Measurements from ENCODE around the gene HOXB6. TPM values are rescaled to one million over a fixed set of nuclear protein-coding genes. Genes with fewer than 3 reads are reported as not detected.

Gene HOXB6
- polyA plus RNA-seq, 2 donors = 0.29 to 0.31 TPM

- WGBS, 2 donors = 45 to 50% methylated on average over 2 of the region's 2 CpGs
Observed at GRCh38 chr17:48567646-48568354, 37.0 kb downstream of the HOXB6 start.

DNA sequence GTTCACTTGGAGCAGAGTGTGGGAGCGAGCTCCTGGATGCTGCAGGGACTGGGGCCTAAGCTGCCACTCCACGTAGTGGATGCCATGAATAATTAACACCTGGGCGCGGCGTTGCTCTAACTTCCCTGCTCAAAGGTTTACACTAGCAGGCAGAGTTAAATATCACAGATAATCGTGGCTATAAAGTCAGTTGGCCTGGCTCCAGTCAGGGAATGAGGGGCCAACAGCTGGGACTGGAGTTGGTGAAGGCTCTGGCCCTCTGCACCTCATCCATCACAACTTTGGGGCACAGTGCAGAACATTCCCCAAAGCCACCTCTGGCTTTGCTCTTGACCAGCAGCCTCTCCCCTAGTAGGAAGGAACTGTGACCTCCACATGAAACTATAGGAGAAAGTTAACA is 37.6 kb downstream of the HOXB6 start:
- H3K4me3 ChIP-seq (ENCODE audit: low read depth in 1 of 2, low read length in 2 of 2) = peak overlapping the region in 1 of 2 donors; percentile 1
- 46 to 50% methylated on average over 6 of the region's 6 CpGs for WGBS, 2 donors
- H3K4me1 ChIP-seq (ENCODE audit: control insufficient read depth in 2 of 2, insufficient read depth in 2 of 2, low read length in 1 of 2) = peaks cover 3 to 7% of the 10 kb centered on the region in 2 donors
- no peaks in the 10 kb centered on the region for H3K27me3 ChIP-seq (ENCODE audit: control insufficient read depth in 1 of 2, insufficient read depth in 2 of 2, low read length in 2 of 2)
- no peaks in the 10 kb centered on the region for H3K9me3 ChIP-seq (ENCODE audit: control insufficient read depth in 2 of 2, insufficient read depth in 1 of 2, low read depth in 1 of 2, low read length in 1 of 2)
- H3K27ac ChIP-seq (ENCODE audit: low read depth in 2 of 2, low read length in 1 of 2) = peak overlapping the region; percentile 76 to 86
- no peaks in the 10 kb centered on the region for H3K36me3 ChIP-seq (ENCODE audit: control insufficient read depth in 2 of 2, insufficient read depth in 2 of 2, low read length in 1 of 2)

More at GRCh38 chr17:48567646-48568354, 37.0 kb downstream of the HOXB6 start:
- H3K4me1 ChIP-seq (ENCODE audit: control insufficient read depth in 2 of 2, insufficient read depth in 2 of 2, low read length in 1 of 2) = peaks cover 2 to 7% of the 10 kb centered on the region in 2 donors
- H3K9me3 ChIP-seq (ENCODE audit: control insufficient read depth in 2 of 2, insufficient read depth in 1 of 2, low read depth in 1 of 2, low read length in 1 of 2) = no peaks in the 10 kb centered on the region
- peak overlapping the region in 1 of 2 donors; percentile 1 for H3K4me3 ChIP-seq (ENCODE audit: low read depth in 1 of 2, low read length in 2 of 2)
- peak overlapping the region; percentile 76 to 86 for H3K27ac ChIP-seq (ENCODE audit: low read depth in 2 of 2, low read length in 1 of 2)
- H3K36me3 ChIP-seq (ENCODE audit: control insufficient read depth in 2 of 2, insufficient read depth in 2 of 2, low read length in 1 of 2) = no peaks in the 10 kb centered on the region
- no peaks in the 10 kb centered on the region for H3K27me3 ChIP-seq (ENCODE audit: control insufficient read depth in 1 of 2, insufficient read depth in 2 of 2, low read length in 2 of 2)

DNA sequence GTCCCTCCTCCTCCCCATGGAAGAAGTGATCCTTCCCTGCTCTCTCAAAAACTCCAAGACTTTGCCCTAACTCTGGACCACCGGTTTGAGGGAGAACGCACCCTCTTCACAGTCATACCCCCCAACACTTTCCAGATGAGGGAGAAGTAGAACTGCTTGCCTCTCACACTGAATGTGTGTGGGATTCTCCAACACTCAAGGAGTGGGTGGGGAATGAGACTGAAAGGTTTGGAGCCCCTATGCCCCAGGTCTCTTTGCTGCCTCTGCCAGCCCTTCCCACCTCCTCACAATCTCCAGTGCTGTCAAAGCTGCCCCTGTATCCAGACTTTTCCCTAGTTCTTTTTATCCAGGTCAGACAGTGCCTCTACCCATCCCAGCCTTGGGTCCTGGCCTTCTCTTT is 38.1 kb downstream of the HOXB6 start:
- Histone ChIP-seq H3K4me1 (ENCODE audit: control insufficient read depth in 2 of 2, insufficient read depth in 2 of 2, low read length in 1 of 2) (peaks cover 5 to 7% of the 10 kb centered on the region in 2 donors), H3K4me3 (ENCODE audit: low read depth in 1 of 2, low read length in 2 of 2) (no peak overlapping the region), H3K9me3 (ENCODE audit: control insufficient read depth in 2 of 2, insufficient read depth in 1 of 2, low read depth in 1 of 2, low read length in 1 of 2) (no peaks in the 10 kb centered on the region), H3K27me3 (ENCODE audit: control insufficient read depth in 1 of 2, insufficient read depth in 2 of 2, low read length in 2 of 2) (no peaks in the 10 kb centered on the region), H3K36me3 (ENCODE audit: control insufficient read depth in 2 of 2, insufficient read depth in 2 of 2, low read length in 1 of 2) (no peaks in the 10 kb centered on the region), H3K27ac (ENCODE audit: low read depth in 2 of 2, low read length in 1 of 2) (peak overlapping the region; percentile 76 to 86)
- WGBS, 2 donors = 48 to 50% methylated on average over 2 of the region's 2 CpGs

- Histone ChIP-seq H3K36me3 (ENCODE audit: control insufficient read depth in 2 of 2, insufficient read depth in 2 of 2, low read length in 1 of 2) (no peaks in the 10 kb centered on the region), H3K4me1 (ENCODE audit: control insufficient read depth in 2 of 2, insufficient read depth in 2 of 2, low read length in 1 of 2) (peaks cover 5 to 7% of the 10 kb centered on the region in 2 donors), H3K27me3 (ENCODE audit: control insufficient read depth in 1 of 2, insufficient read depth in 2 of 2, low read length in 2 of 2) (no peaks in the 10 kb centered on the region), H3K4me3 (ENCODE audit: low read depth in 1 of 2, low read length in 2 of 2) (no peak overlapping the region), H3K9me3 (ENCODE audit: control insufficient read depth in 2 of 2, insufficient read depth in 1 of 2, low read depth in 1 of 2, low read length in 1 of 2) (no peaks in the 10 kb centered on the region), H3K27ac (ENCODE audit: low read depth in 2 of 2, low read length in 1 of 2) (peak overlapping the region in 1 of 2 donors; percentile 24)
- 58 to 71% methylated on average over 4 of the region's 4 CpGs for WGBS, 2 donors
Observed at GRCh38 chr17:48565925-48566710, 38.7 kb downstream of the HOXB6 start.

GRCh38 chr17:48565022-48565554 is 39.7 kb downstream of the HOXB6 start:
- H3K36me3 ChIP-seq (ENCODE audit: control insufficient read depth in 2 of 2, insufficient read depth in 2 of 2, low read length in 1 of 2) = no peaks in the 10 kb centered on the region
- peak overlapping the region; percentile 45 to 54 for H3K4me3 ChIP-seq (ENCODE audit: low read depth in 1 of 2, low read length in 2 of 2)
- 57 to 58% methylated on average over 2 of the region's 2 CpGs for WGBS, 2 donors
- H3K27me3 ChIP-seq (ENCODE audit: control insufficient read depth in 1 of 2, insufficient read depth in 2 of 2, low read length in 2 of 2) = no peaks in the 10 kb centered on the region
- no peaks in the 10 kb centered on the region for H3K9me3 ChIP-seq (ENCODE audit: control insufficient read depth in 2 of 2, insufficient read depth in 1 of 2, low read depth in 1 of 2, low read length in 1 of 2)
- H3K4me1 ChIP-seq (ENCODE audit: control insufficient read depth in 2 of 2, insufficient read depth in 2 of 2, low read length in 1 of 2) = peaks cover 7 to 8% of the 10 kb centered on the region in 2 donors
- peak overlapping the region; percentile 33 to 75 for H3K27ac ChIP-seq (ENCODE audit: low read depth in 2 of 2, low read length in 1 of 2)

DNA sequence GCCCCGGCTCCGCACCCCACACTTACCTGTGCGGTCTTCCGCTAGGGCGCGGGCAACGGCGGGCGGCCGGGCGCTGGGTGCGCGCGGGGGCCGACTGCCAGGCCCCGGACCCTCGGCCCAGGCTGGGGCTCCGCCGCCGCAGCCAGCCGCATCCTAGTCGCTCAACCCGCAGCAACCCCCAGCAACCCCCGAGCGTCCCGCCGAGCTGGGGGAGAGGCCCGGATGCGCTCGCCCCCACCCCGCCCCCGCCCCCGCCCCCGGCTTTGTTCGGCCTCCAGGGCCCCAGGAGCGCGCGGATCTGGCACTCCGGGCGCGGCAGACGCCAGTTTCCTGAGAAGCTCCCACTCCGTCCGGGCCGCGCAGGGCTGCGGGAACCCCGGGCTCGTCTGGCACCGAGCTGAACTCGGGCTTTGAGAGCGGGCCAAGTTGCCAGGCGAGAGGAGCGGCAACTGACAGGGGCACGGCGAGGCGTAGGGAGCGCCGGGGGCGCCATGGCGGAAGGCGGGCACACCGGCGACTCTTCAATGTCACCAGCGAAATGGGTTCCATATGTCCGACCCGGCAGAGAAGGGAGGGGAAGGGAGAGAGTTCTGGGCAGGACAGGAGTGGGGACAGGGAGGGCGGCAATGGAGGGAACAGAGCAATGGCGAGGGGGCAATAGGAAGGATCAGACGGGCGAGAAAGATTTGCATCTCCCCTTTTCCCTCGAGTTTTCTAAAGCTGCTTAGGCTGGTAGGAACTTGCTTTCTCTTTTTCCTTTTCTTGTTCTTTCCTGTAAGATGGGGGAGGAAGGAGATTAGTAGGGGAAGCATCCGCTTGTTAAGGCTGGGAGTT is 40.4 kb downstream of the HOXB6 start:
- peak overlapping the region; percentile 75 to 86 for H3K27ac ChIP-seq (ENCODE audit: low read depth in 2 of 2, low read length in 1 of 2)
- H3K4me1 ChIP-seq (ENCODE audit: control insufficient read depth in 2 of 2, insufficient read depth in 2 of 2, low read length in 1 of 2) = peaks cover 11 to 12% of the 10 kb centered on the region in 2 donors
- H3K27me3 ChIP-seq (ENCODE audit: control insufficient read depth in 1 of 2, insufficient read depth in 2 of 2, low read length in 2 of 2) = no peaks in the 10 kb centered on the region
- H3K4me3 ChIP-seq (ENCODE audit: low read depth in 1 of 2, low read length in 2 of 2) = peak overlapping the region; percentile 45 to 54
- no peaks in the 10 kb centered on the region for H3K9me3 ChIP-seq (ENCODE audit: control insufficient read depth in 2 of 2, insufficient read depth in 1 of 2, low read depth in 1 of 2, low read length in 1 of 2)
- 10 to 13% methylated on average over 73 of the region's 73 CpGs for WGBS, 2 donors
- no peaks in the 10 kb centered on the region for H3K36me3 ChIP-seq (ENCODE audit: control insufficient read depth in 2 of 2, insufficient read depth in 2 of 2, low read length in 1 of 2)

GRCh38 chr17:48563867-48564187 is 41.0 kb downstream of the HOXB6 start:
- Histone ChIP-seq H3K4me3 (ENCODE audit: low read depth in 1 of 2, low read length in 2 of 2) (peak overlapping the region; percentile 28 to 54), H3K36me3 (ENCODE audit: control insufficient read depth in 2 of 2, insufficient read depth in 2 of 2, low read length in 1 of 2) (no peaks in the 10 kb centered on the region), H3K27me3 (ENCODE audit: control insufficient read depth in 1 of 2, insufficient read depth in 2 of 2, low read length in 2 of 2) (no peaks in the 10 kb centered on the region), H3K27ac (ENCODE audit: low read depth in 2 of 2, low read length in 1 of 2) (peak overlapping the region; percentile 75 to 86), H3K4me1 (ENCODE audit: control insufficient read depth in 2 of 2, insufficient read depth in 2 of 2, low read length in 1 of 2) (peaks cover 11 to 12% of the 10 kb centered on the region in 2 donors), H3K9me3 (ENCODE audit: control insufficient read depth in 2 of 2, insufficient read depth in 1 of 2, low read depth in 1 of 2, low read length in 1 of 2) (no peaks in the 10 kb centered on the region)
- WGBS, 2 donors = 28 to 31% methylated on average over 10 of the region's 10 CpGs

- WGBS, 2 donors = 47 to 54% methylated on average over 6 of the region's 6 CpGs
- Histone ChIP-seq H3K4me1 (ENCODE audit: control insufficient read depth in 2 of 2, insufficient read depth in 2 of 2, low read length in 1 of 2) (peaks cover 11 to 12% of the 10 kb centered on the region in 2 donors), H3K27ac (ENCODE audit: low read depth in 2 of 2, low read length in 1 of 2) (peak overlapping the region; percentile 75 to 86), H3K4me3 (ENCODE audit: low read depth in 1 of 2, low read length in 2 of 2) (peak overlapping the region; percentile 28 to 54), H3K27me3 (ENCODE audit: control insufficient read depth in 1 of 2, insufficient read depth in 2 of 2, low read length in 2 of 2) (no peaks in the 10 kb centered on the region), H3K9me3 (ENCODE audit: control insufficient read depth in 2 of 2, insufficient read depth in 1 of 2, low read depth in 1 of 2, low read length in 1 of 2) (no peaks in the 10 kb centered on the region), H3K36me3 (ENCODE audit: control insufficient read depth in 2 of 2, insufficient read depth in 2 of 2, low read length in 1 of 2) (no peaks in the 10 kb centered on the region)
Observed at GRCh38 chr17:48563385-48563838, 41.4 kb downstream of the HOXB6 start.

DNA sequence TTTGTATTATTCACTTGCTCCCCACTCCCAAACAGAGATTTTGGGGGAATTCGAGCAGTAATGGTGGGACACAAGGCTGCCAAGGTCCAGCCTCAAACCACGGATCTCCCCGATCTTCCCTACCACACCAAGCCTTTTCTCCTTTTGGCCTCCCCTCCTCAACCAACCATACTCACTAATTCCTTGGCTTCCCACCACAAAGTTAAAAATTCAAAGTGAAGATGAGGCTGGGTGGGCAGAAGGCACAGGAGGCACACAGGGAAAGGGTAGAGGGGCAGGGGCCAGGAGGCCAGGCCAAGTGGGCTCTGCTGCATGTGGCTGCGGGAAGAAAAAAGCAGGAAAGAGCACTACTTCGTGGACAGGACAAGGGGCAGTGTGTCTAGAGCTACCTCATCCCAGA is 41.9 kb downstream of the HOXB6 start:
- peak overlapping the region in 1 of 2 donors; percentile 54 for H3K4me3 ChIP-seq (ENCODE audit: low read depth in 1 of 2, low read length in 2 of 2)
- H3K27ac ChIP-seq (ENCODE audit: low read depth in 2 of 2, low read length in 1 of 2) = peak overlapping the region; percentile 34 to 75
- H3K4me1 ChIP-seq (ENCODE audit: control insufficient read depth in 2 of 2, insufficient read depth in 2 of 2, low read length in 1 of 2) = peaks cover 11 to 12% of the 10 kb centered on the region in 2 donors
- WGBS, 2 donors = 46 to 68% methylated on average over 5 of the region's 5 CpGs
- no peaks in the 10 kb centered on the region for H3K9me3 ChIP-seq (ENCODE audit: control insufficient read depth in 2 of 2, insufficient read depth in 1 of 2, low read depth in 1 of 2, low read length in 1 of 2)
- H3K27me3 ChIP-seq (ENCODE audit: control insufficient read depth in 1 of 2, insufficient read depth in 2 of 2, low read length in 2 of 2) = no peaks in the 10 kb centered on the region
- H3K36me3 ChIP-seq (ENCODE audit: control insufficient read depth in 2 of 2, insufficient read depth in 2 of 2, low read length in 1 of 2) = no peaks in the 10 kb centered on the region

Data from esophagus (tissue), 2 donors.